Right atrium auricular region (tissue), 2 donors: Measurements from ENCODE around the gene STEAP1B. TPM values are rescaled to one million over a fixed set of nuclear protein-coding genes. Genes with fewer than 3 reads are reported as not detected.

ENCODE experiments used
- DNase-seq: peaks from one replicate; pipeline ENCODE4 v3.0.0-alpha.2; 2019; ENCODE audit warnings: low spot score
- H3K27ac ChIP-seq, 2 donors: fragments of 200-600 bp; sonication (generic); 1 replicate in 1 of 2; 2 replicates in 1 of 2; pipeline ENCODE4 v1.5.1; 2016 to 2019
- H3K27me3 ChIP-seq, 2 donors: fragments of 200-600 bp; sonication (generic); one replicate each; pipeline versions ENCODE4 v1.5.1 to v1.6.0; 2017 to 2019
- H3K36me3 ChIP-seq: fragments of 200-600 bp; sonication (generic); one replicate; pipeline ENCODE4 v1.5.1; 2016
- H3K4me1 ChIP-seq, 2 donors: fragments of 200-600 bp; sonication (generic); one replicate each; pipeline versions ENCODE4 v1.5.1 to v1.6.0; 2017 to 2019
- H3K4me3 ChIP-seq, 2 donors: fragments of 200-600 bp; sonication (generic); 1 replicate in 1 of 2; 2 replicates in 1 of 2; pipeline ENCODE4 v1.5.1; 2017 to 2019; ENCODE audit warnings: mild to moderate bottlenecking in 1 of 2, moderate library complexity in 1 of 2
- H3K9me3 ChIP-seq, 2 donors: fragments of 200-600 bp; sonication (generic); one replicate each; pipeline ENCODE4 v1.5.1; 2019
- total RNA-seq, 2 donors: library from RNA; depleted of rRNA; stranded (reverse); fragments of >200 nt; gene quantifications; one replicate each; pipeline ENCODE4 v1.1.0, GENCODE V29; 2016
- TF ChIP-seq, protein P1 (sequence below), 2 donors: fragments of 200-600 bp; sonication (generic); IDR thresholded peaks; one replicate each; pipeline ENCODE4 v1.5.1; 2019; ENCODE audit warnings: antibody characterized with exemption in 2 of 2

Gene STEAP1B
- total RNA-seq, 2 donors from 2014 or later = 0.39 TPM; not detected in 1

DNA sequence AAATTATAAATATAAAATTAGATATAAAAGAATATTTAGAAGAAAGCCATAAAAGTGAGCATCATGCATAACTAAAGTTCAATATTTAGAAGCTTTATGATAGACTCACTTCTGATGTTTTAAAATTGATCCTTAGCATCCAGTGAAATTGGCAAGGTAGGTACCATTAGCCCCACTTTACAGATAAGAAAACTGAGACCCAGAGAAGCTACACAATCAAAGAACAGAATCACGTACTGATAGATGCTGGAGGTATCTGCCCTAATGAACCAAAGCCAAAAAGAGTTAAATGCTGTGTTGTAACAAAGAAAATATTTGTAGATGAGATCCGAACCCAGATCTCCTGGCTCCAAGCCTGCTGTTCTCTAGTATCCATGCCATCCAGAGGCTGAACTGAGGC is 100.4 kb downstream of the STEAP1B start:
- Histone ChIP-seq H3K9me3 (no peaks in the 10 kb centered on the region), H3K27ac (no peak overlapping the region), H3K4me3 (no peak overlapping the region), H3K36me3 (no peaks in the 10 kb centered on the region), H3K27me3 (no peaks in the 10 kb centered on the region), H3K4me1 (no peaks in the 10 kb centered on the region)
- TF ChIP-seq, protein P1, sequence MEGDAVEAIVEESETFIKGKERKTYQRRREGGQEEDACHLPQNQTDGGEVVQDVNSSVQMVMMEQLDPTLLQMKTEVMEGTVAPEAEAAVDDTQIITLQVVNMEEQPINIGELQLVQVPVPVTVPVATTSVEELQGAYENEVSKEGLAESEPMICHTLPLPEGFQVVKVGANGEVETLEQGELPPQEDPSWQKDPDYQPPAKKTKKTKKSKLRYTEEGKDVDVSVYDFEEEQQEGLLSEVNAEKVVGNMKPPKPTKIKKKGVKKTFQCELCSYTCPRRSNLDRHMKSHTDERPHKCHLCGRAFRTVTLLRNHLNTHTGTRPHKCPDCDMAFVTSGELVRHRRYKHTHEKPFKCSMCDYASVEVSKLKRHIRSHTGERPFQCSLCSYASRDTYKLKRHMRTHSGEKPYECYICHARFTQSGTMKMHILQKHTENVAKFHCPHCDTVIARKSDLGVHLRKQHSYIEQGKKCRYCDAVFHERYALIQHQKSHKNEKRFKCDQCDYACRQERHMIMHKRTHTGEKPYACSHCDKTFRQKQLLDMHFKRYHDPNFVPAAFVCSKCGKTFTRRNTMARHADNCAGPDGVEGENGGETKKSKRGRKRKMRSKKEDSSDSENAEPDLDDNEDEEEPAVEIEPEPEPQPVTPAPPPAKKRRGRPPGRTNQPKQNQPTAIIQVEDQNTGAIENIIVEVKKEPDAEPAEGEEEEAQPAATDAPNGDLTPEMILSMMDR (IDR thresholded peaks at IDR 0.05) = no peak
- DNase-seq = no peak

DNA sequence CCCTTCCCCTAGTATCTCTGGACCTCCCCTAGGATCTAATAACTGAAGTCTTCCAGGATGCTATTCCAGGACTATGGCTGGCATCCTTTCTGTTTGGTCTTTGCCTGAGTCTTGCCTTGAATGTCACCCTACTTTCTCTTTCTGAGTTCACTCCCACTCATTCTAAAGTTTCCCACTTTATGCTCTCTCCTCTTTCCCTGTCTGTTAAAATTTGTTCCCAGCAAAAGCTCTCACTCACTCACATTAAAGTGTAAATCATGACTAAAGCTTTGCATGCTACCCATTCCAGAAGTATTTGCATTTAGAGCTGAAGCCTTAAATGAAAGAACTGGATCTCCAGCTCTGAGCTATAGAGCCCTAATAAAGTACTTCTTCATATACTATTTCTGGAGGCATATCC is 100.9 kb downstream of the STEAP1B start:
- no peak overlapping the region for H3K27ac ChIP-seq
- no peaks in the 10 kb centered on the region for H3K4me1 ChIP-seq
- no peaks in the 10 kb centered on the region for H3K36me3 ChIP-seq
- DNase-seq = no peak
- TF ChIP-seq, protein P1 (IDR thresholded peaks at IDR 0.05) = no peak
- no peaks in the 10 kb centered on the region for H3K9me3 ChIP-seq
- no peaks in the 10 kb centered on the region for H3K27me3 ChIP-seq
- no peak overlapping the region for H3K4me3 ChIP-seq

DNA sequence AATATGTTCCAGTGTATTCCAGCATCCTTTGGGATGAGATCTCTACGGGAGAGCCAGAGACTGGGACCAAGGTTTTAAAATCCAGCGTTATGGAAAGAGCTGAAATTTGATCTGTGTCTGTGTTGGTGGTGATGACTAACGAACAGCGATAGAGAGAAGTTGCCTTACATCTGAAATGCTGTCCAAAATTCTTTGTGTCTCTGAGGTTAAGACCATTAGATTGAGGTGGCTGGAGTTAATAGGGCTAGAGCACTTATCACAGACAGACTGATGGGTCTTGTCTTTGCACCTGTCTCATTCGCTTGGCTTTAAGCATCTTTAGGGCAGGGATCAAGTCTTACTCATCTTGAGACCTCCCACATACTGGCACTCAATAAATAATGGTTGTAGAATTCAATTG is 102.0 kb downstream of the STEAP1B start:
- no peaks in the 10 kb centered on the region for H3K9me3 ChIP-seq
- H3K4me1 ChIP-seq = no peaks in the 10 kb centered on the region
- no peak overlapping the region for H3K27ac ChIP-seq
- no peaks in the 10 kb centered on the region for H3K36me3 ChIP-seq
- TF ChIP-seq, protein P1 (IDR thresholded peaks at IDR 0.05) = no peak
- no peak overlapping the region for H3K4me3 ChIP-seq
- no peak for DNase-seq
- H3K27me3 ChIP-seq = no peaks in the 10 kb centered on the region

DNA sequence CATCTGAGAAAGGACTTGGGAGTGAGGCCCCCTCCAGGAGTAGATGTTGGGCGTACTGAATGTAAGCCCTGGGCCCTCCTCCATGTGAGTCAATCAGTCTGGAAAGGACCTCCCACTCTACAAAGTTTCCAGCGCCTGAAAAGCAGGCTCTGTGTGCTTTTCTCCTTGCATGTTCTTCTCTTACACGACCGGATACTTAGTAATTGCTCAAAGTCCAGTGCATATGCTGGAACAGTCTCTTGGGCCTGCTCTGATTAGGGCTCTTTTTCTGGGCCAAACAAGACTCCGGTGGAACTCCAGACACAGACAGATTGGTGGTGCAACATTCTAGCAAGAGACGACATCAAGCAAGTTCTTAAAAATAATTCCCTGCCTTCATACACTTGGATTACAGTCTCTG is 104.8 kb downstream of the STEAP1B start:
- Histone ChIP-seq H3K9me3 (no peaks in the 10 kb centered on the region), H3K27me3 (no peaks in the 10 kb centered on the region), H3K27ac (no peak overlapping the region), H3K36me3 (no peaks in the 10 kb centered on the region), H3K4me1 (no peaks in the 10 kb centered on the region), H3K4me3 (no peak overlapping the region)
- TF ChIP-seq, protein P1 (IDR thresholded peaks at IDR 0.05) = no peak
- no peak for DNase-seq

DNA sequence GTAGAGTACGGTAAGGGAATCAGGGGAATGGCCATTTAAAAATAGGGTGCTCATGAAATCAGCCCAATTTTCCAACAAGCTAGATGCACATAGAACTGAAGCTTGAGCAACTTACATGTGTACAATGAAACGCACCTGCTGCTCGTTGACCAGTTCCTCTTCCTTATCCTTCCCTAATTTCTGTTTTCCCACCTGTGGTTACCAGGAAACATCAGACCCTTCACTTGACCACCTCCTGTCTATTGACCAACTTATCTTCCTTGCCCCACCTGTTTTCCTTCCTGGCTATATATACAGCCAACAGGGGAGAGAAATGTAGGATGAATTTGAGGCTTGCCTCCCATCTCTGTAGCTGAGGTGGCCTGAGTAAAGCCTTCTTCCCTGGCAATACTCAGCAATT is 105.2 kb downstream of the STEAP1B start:
- H3K36me3 ChIP-seq = no peaks in the 10 kb centered on the region
- no peak overlapping the region for H3K4me3 ChIP-seq
- TF ChIP-seq, protein P1 (IDR thresholded peaks at IDR 0.05) = no peak
- H3K27me3 ChIP-seq = no peaks in the 10 kb centered on the region
- no peaks in the 10 kb centered on the region for H3K9me3 ChIP-seq
- H3K4me1 ChIP-seq = no peaks in the 10 kb centered on the region
- DNase-seq = no peak
- H3K27ac ChIP-seq = no peak overlapping the region

DNA sequence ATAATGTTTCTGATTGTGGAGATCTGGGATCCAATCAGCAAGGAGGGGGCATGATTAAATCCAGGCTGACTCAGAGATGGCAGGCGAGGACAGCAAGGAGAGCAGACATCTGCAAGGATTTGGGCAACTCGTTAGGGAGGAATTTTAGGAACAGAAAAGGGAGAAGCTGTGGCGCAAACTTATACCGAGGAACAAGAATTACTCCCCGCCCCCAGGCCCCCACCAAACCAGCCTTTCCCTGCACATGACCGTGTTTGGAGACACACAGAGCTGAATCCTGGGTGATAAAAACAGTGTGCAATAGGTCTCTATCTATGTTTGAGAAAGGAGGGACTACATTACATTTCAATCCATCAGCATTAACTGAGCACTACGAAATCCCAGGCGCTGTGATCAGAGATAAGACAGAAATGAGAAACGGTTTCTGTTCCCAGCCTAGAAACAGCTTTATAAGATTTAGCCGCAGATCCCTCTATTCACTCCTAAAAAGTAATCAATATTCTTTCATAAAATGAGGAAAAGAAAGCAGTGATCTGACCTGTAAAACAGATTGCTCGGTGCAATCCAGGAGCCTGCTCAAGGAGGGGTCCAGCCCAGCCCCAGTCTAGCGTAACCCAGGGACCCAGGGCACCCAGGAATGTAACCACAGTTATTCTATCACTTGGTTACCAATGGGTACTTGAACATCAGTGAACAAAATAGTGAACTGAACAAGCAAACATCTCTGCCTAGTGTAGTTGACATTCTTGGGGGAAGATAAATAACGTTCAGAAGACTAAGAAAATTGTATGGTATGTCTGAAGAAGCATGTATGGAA is 105.9 kb downstream of the STEAP1B start:
- DNase-seq = no peak
- TF ChIP-seq, protein P1 (IDR thresholded peaks at IDR 0.05) = no peak
- H3K9me3 ChIP-seq = no peaks in the 10 kb centered on the region
- H3K36me3 ChIP-seq = no peaks in the 10 kb centered on the region
- H3K27me3 ChIP-seq = no peaks in the 10 kb centered on the region
- H3K27ac ChIP-seq = no peak overlapping the region
- H3K4me1 ChIP-seq = no peaks in the 10 kb centered on the region
- H3K4me3 ChIP-seq = no peak overlapping the region
